Activated CD8-positive, alpha-beta memory T cell treated with anti-CD3 and anti-CD28 coated beads, Interleukin-2, amount 50 U/mL, for 1 hour (primary cell): ENCODE results near the gene SEC61G.

ENCODE experiments used
- DNase-seq: peaks from one replicate; pipeline ENCODE4 v3.0.0-alpha.2; 2020; ENCODE audit errors: extremely low read depth

Gene SEC61G

GRCh38 chr7:54764861-54765260, 5.8 kb upstream of the SEC61G start:
- no peak for DNase-seq

GRCh38 chr7:54757711-54758110, 1.3 kb downstream of the SEC61G start:
- DNase-seq, result no peak

- DNase-seq, result no peak
Measured at GRCh38 chr7:54749200-54749599, 9.8 kb downstream of the SEC61G start.

- DNase-seq, result no peak
Measured at GRCh38 chr7:54747234-54747633, 11.8 kb downstream of the SEC61G start.

GRCh38 chr7:54743580-54743979, 15.4 kb downstream of the SEC61G start:
- DNase-seq, result no peak

GRCh38 chr7:54738737-54739136, 20.3 kb downstream of the SEC61G start:
- no peak for DNase-seq

- DNase-seq, result no peak
Measured at GRCh38 chr7:54729107-54729506, 29.9 kb downstream of the SEC61G start.

- no peak for DNase-seq
Measured at GRCh38 chr7:54728411-54728810, 30.6 kb downstream of the SEC61G start.

GRCh38 chr7:54725255-54725654, 33.8 kb downstream of the SEC61G start:
- DNase-seq, result no peak

- no peak for DNase-seq
Measured at GRCh38 chr7:54722502-54722901, 36.5 kb downstream of the SEC61G start.

GRCh38 chr7:54722026-54722425, 37.0 kb downstream of the SEC61G start:
- no peak for DNase-seq

GRCh38 chr7:54719974-54720373, 39.0 kb downstream of the SEC61G start:
- DNase-seq, result no peak

- DNase-seq, result no peak
Measured at GRCh38 chr7:54719425-54719824, 39.6 kb downstream of the SEC61G start.

- no peak for DNase-seq
Measured at GRCh38 chr7:54712820-54713219, 46.2 kb downstream of the SEC61G start.

GRCh38 chr7:54711900-54712595, 47.0 kb downstream of the SEC61G start:
- no peak for DNase-seq

GRCh38 chr7:54709283-54709682, 49.7 kb downstream of the SEC61G start:
- no peak for DNase-seq

GRCh38 chr7:54705436-54705835, 53.6 kb downstream of the SEC61G start:
- DNase-seq, result no peak

- no peak for DNase-seq
Measured at GRCh38 chr7:54704851-54705250, 54.2 kb downstream of the SEC61G start.
